Muscle of back (tissue), 11 donors: ENCODE data around the gene NT5DC1. TPM values are rescaled to one million over a fixed set of nuclear protein-coding genes. Genes with fewer than 3 reads are reported as not detected.

ENCODE experiments used
- DNase-seq, 3 donors: peaks; one replicate each; pipeline versions ENCODE4 v3.0.0 to v3.0.0-alpha.2; 2013
- polyA plus RNA-seq, 10 donors: library from polyadenylated mRNA; unstranded; fragments of 120-200 nt; gene quantifications; one replicate each; pipeline ENCODE4 v1.2.1, GENCODE V29; 2013; ENCODE audit not compliant: insufficient read length in 10 of 10

NT5DC1 gene
- polyA plus RNA-seq, 10 donors = 15.3 to 27.1 (median 21.3) TPM

DNA sequence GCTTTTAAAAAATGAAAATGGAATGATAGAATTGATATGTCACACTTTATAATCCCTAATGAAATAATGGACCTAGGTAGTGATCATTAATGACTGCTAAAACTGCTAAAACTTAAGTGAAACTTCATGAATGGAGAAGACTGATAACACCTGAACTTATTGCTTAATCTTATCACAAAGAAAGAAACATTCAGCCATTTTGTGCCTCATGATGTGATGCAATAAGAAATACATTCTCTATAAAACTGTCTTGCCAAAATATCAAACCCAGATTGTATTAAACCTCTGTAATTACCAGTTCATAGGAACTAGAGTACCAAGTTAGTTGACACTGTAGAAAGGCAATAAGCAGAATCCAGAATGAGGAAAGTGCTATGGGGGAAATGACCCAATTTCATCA lies 79.7 kb downstream of the NT5DC1 start:
- no peak for DNase-seq

DNA sequence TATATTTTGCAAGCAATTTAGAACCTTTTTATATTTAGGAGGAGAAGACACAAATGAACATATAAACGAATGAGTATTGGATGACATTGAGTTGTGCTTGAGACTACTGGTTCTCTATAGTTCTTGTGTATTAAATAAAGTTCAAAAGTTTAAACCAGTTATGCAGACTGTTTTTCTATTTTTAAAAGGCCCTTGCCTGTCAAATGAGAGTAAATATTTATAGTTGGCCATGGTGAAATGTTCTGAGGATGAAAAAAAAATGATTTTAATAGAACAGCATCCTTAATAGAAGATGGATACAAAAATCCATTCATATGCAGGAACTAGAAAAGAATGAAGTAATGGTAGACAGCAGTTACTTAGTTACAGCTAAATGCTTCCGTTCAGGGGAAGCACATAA lies 88.8 kb downstream of the NT5DC1 start:
- DNase-seq = no peak

- peak in 2 of 3 donors; percentile 4 to 83 for DNase-seq
Observed at GRCh38 chr6:116190550-116190949, 89.9 kb downstream of the NT5DC1 start.

GRCh38 chr6:116191881-116192280 lies 91.2 kb downstream of the NT5DC1 start:
- no peak for DNase-seq

- DNase-seq = peak in 1 of 3 donors; percentile 8
Observed at GRCh38 chr6:116192786-116193185, 92.1 kb downstream of the NT5DC1 start.

DNA sequence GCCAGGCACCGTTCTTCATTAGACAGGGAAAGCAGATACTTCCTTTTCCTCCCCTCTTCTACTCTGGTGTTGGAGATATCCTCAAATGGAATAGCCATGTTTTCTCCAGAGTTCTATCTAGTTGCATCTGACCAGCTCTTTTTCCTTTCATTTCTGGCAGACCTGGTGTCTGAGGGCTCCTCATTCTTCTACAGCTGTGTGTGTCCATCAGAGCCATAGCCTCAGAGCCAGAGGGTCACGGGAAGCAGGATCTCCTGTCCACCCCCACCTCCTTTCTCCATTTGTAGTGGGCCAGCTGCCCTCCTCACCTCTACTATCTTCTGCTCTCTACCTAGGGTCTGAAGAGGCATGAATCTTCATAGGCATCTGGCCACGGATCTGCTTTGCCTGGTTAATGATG lies 96.2 kb downstream of the NT5DC1 start:
- no peak for DNase-seq

- no peak for DNase-seq
Observed at GRCh38 chr6:116200619-116201249, 100.1 kb downstream of the NT5DC1 start.

DNA sequence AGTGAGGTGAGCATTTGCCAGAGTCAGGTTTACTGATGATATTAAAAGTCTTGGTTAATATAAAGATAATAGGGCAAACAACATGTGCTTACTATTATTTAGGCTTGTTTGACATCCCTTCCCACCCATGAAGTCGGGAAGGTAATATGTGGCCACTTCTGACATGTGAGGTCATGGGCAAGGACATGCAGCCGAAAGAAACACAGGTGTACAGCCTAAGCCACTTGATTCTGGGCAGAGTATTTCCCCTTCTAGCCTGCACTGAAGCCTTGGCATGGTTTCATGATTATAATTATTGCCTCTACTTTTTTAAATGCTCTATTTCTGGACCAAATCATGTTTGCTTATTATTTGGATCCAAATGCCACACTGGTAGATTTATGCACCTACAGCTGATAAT lies 100.9 kb downstream of the NT5DC1 start:
- DNase-seq = no peak

DNA sequence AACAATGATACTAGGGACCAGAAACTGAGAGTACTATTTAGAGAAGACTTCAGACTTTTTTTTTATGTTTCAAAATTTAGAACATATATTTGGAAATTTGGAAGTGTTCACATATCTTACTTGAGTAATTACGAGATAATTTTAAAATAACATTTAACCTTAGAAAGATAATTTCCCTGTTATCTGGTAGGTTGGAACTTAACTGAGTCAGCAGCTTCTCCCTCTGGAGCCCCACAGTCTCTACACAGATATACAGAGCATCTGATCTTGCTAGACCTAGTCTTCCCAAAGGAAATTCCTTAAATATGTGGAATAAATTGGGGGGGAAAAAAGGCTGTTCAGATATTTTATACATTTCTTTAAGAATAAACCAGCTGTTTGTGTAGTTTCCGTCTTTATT lies 104.6 kb downstream of the NT5DC1 start:
- DNase-seq = no peak

GRCh38 chr6:116206231-116206903 lies 105.7 kb downstream of the NT5DC1 start:
- peak in 1 of 3 donors; percentile 33 for DNase-seq

DNA sequence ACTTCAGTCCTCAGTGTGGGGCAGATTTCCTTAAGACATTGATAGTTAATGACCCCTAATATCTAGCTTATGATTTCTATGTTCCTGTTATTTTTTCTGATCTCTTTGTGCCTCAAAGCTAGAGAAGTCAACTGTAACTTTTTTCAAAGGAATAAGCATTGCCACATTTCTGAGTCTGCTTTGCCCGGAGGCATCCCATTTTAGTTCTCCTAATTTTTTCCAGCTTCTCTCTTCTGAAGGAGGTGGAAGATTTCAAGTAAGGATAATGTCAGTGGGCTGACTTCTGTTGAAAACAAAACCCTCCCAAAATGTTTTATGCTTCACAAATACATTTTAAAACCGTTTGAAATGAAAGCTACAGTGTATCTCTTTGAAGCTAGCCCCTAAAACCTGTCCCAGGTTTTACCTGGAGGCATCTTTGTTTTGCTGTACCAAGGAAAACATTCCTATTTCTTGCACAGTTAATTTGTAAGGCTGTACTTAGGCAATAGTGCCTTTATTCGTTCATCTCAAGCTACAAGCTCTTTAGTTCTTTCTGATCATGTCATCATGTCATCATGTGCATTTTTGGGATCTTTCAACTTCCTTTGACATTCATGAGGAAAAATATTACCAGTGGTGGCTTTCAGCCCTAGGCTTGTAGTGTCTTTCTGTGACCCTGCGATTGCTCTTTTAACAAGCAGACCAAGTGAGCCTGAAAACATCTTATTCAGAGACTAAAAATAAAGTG lies 107.6 kb downstream of the NT5DC1 start:
- DNase-seq = no peak

DNA sequence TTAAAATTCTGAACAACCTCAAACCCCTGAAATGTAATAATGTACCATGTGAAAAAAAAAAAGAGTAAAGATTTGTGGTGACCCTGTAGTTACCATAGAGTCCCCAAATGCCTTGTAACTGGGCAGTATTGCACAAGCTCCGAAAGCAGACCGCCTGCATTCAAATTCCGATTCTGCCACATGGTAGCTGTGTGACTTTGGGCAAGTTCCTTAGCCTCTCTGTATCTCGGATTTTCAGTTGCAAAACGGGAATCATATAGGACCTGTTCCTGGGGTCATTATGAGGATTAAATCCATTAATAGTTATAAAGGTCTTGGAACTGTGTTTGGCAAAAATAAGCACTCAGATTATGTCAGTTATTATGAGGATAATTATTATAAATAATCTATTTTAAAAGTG lies 109.7 kb downstream of the NT5DC1 start:
- no peak for DNase-seq

- peak in 1 of 3 donors; percentile 27 for DNase-seq
Observed at GRCh38 chr6:116210750-116211425, 110.2 kb downstream of the NT5DC1 start.

- DNase-seq = no peak
Observed at GRCh38 chr6:116214681-116215080, 114.0 kb downstream of the NT5DC1 start.

DNA sequence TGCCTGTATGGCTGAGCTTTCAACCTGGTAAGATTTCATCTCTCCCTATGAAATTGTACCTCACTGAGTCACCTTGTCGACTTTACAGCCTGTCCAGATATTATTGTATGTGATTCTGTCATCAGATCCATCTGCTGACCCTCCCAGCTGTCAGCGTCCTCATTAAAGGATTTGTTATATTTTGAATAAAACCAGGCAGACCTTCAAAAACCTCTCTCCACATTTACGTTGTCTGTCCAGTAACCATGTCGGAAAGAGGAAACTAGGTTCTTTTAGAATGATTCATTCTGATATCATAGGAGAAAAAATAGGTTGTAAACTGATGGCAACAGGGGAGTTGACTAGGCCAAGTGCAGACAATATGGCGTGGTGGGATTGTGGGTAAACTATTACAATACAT lies 114.8 kb downstream of the NT5DC1 start:
- no peak for DNase-seq

DNA sequence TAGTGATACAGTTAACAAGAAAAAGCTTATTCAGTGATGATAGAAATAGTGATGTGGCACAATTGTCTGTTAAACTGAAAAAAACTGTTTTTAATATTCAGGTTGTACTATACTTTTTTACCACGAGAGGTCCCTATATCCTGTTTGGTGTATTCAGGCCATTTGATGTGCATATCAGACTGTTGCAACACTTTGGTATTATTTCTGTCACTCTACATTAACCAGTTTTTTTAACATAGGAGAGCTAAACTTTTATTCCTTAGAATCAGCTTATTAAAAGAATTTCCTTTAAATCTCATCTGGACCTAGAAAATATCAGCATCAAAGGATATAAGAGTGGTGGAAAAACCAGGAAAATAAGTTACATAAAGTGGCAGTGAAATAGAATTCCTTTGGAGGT lies 116.4 kb downstream of the NT5DC1 start:
- DNase-seq = peak in 2 of 3 donors; percentile 16 to 42

DNA sequence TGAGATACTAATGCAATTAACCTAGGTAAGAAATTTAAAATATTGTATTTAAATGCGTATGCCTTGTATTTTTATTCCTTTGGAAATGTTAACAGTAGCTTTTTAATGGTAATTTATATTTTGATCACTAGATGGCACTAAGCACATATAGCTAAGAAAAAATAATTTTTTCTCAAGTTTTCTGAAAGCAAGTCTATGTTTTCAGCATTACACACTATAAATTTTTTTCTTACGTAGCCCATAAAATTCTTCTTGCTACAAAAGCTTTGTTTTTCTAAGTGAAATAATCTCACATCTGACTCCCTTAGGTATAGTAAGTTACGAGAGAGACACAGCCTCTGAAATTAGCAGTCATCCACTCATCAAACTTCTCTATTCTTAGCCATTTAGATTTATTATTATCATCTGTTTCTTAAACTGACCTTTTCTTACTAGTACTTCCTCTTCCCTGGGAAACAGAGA lies 117.5 kb downstream of the NT5DC1 start:
- DNase-seq = peak in 1 of 3 donors; percentile 7

DNA sequence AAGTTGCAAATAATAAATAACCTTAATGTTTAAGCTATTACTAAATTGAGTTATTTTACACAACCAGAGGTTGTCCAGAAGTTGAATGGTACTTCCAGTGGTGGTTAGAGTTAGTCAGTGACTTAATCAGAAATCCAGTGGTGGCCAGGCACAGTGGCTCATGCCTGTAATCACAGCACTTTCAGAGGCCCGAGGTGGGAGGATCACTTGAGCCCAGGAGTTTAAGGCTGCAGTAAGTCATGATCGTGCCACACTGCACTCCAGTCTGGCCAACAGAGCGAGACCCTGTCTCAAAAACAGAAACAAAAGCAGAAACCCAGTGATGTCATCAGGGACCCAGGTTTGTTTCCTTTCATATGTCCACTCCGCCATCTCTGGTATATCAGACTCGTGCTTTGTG lies 118.2 kb downstream of the NT5DC1 start:
- no peak for DNase-seq

DNA sequence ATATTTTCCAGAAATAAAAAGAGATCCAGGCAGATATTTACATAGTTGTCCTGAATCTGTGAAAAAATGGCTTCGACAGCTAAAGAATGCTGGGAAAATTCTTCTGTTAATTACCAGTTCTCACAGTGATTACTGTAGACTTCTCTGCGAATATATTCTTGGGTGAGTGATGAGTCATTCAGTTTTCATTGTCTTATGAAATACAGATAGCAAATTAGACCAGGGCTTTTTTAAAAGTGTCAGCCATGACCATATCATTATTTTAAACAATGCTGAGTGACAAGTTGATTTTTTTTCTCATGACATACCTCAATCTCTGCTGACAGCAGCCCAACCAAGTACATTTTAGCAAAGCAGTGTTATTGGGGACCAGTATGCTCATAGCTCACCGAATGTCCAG lies 120.4 kb downstream of the NT5DC1 start:
- no peak for DNase-seq

GRCh38 chr6:116221911-116222310 lies 121.3 kb downstream of the NT5DC1 start:
- no peak for DNase-seq

DNA sequence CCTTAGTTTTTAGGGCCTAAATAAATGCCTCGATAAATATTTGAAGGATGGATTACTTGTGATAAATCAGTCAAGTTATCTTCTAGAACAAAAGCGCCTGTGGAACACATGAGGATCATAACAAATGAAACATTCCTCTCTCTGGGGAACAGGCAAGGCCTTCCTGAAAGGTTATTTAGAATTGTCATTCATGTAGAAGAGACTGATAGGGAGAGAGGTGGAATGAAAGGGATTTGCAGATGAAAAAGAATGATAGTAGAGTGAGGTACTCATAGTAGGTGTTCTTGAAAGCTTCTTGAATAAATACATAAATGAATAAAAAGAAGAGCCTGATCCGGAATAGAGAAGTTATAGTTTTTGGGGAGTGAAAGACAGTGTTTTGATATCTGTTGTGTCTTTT lies 122.7 kb downstream of the NT5DC1 start:
- no peak for DNase-seq

DNA sequence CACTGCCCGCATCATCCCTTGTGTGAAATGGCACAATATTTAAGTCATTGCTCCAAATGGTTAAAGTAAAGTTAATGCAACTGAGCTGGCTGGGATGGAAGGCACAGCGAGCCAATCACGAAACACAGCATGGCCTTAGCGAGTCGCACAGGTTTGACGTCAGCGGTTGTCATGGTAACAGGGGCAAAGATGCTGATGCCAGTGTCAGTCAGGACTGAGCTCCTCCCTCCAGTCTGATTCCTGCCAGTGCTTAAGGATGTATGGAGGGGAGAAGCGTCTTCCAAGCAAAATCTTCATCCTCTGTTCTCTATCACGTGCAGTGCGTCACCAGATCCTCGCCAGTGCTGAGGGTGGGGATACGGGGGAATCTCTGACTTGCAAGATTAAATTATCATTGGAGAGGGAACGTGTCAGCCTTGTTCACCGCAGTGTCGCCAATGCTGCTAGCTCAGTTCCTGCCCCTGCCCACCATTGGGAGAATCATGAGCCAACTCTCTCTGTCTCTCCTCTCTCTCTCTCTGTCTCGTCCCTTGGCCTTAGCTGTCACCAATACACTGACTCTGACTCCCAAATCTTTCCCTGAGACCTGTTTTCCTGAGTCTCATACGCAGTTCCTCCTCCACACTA lies 128.7 kb downstream of the NT5DC1 start:
- DNase-seq = peak; percentile 90 to 94 (median 92)
